Ishikawa (cell line): ENCODE results near the gene OSBPL1A.

Source experiments
- CREB1 ChIP-seq: IDR thresholded peaks from 2 replicates; pipeline ENCODE4 v1.6.1; 2012; ENCODE audit warnings: low read depth
- EGR1 ChIP-seq: IDR thresholded peaks from 2 replicates; pipeline ENCODE4 v1.6.1; 2012
- EP300 ChIP-seq: IDR thresholded peaks from 2 replicates; pipeline ENCODE4 v1.6.1; 2012; ENCODE audit warnings: borderline replicate concordance
- FOXM1 ChIP-seq: IDR thresholded peaks from 2 replicates; pipeline ENCODE4 v1.6.1; 2012; ENCODE audit warnings: low read depth, borderline replicate concordance
- RAD21 ChIP-seq: IDR thresholded peaks from 2 replicates; pipeline ENCODE4 v1.6.1; 2012; ENCODE audit warnings: low read depth
- TAF1 ChIP-seq: IDR thresholded peaks from 2 replicates; pipeline ENCODE4 v1.6.1; 2012; ENCODE audit warnings: low read depth, mild to moderate bottlenecking
- TCF12 ChIP-seq: IDR thresholded peaks from 2 replicates; pipeline ENCODE4 v1.6.1; 2012; ENCODE audit warnings: low read depth
- TEAD4 ChIP-seq: IDR thresholded peaks from 2 replicates; pipeline ENCODE4 v1.6.1; 2012
- YY1 ChIP-seq: IDR thresholded peaks from 2 replicates; pipeline ENCODE4 v1.6.1; 2012; ENCODE audit warnings: low read depth
- TF ChIP-seq, protein P1 (sequence below): IDR thresholded peaks from 2 replicates; pipeline ENCODE4 v1.6.1; 2012; ENCODE audit warnings: low read depth, mild to moderate bottlenecking
- TF ChIP-seq, protein P2 (sequence below): IDR thresholded peaks from 2 replicates; pipeline ENCODE4 v1.6.1; 2012

DNA sequence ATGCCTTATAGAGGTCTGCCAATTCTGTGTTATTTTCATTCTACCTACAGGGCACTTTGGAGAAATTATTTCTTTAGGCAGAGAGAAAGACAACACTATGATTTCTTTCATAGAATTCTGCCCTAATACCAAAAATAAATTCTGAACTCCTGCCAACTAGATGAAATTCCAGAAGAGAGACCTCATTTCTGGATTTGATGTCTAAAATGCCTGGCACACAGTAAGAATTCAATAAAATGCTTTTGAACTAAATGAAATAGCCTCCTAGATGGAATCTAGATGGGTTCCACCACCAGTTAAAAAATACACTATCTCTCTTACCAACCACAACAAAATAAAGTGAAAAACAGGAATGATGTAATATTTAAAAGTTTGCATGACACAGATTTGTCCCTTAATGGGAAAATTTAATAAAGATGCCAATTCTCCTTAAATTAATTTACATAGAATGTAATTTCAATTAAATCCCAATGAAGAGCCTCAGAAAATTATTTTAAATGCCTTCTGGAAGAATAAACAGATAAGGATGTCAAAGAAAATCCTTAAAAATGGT, 75.0 kb downstream of the OSBPL1A start:
- TF ChIP-seq EP300 (no peak), YY1 (no peak), TEAD4 (no peak), RAD21 (no peak), TAF1 (no peak), EGR1 (no peak), CREB1 (no peak), FOXM1 (no peak), TCF12 (no peak)
- TF ChIP-seq, protein P1, sequence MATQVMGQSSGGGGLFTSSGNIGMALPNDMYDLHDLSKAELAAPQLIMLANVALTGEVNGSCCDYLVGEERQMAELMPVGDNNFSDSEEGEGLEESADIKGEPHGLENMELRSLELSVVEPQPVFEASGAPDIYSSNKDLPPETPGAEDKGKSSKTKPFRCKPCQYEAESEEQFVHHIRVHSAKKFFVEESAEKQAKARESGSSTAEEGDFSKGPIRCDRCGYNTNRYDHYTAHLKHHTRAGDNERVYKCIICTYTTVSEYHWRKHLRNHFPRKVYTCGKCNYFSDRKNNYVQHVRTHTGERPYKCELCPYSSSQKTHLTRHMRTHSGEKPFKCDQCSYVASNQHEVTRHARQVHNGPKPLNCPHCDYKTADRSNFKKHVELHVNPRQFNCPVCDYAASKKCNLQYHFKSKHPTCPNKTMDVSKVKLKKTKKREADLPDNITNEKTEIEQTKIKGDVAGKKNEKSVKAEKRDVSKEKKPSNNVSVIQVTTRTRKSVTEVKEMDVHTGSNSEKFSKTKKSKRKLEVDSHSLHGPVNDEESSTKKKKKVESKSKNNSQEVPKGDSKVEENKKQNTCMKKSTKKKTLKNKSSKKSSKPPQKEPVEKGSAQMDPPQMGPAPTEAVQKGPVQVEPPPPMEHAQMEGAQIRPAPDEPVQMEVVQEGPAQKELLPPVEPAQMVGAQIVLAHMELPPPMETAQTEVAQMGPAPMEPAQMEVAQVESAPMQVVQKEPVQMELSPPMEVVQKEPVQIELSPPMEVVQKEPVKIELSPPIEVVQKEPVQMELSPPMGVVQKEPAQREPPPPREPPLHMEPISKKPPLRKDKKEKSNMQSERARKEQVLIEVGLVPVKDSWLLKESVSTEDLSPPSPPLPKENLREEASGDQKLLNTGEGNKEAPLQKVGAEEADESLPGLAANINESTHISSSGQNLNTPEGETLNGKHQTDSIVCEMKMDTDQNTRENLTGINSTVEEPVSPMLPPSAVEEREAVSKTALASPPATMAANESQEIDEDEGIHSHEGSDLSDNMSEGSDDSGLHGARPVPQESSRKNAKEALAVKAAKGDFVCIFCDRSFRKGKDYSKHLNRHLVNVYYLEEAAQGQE = no peak
- TF ChIP-seq, protein P2, sequence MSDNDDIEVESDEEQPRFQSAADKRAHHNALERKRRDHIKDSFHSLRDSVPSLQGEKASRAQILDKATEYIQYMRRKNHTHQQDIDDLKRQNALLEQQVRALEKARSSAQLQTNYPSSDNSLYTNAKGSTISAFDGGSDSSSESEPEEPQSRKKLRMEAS = no peak
